GM23248 (cell line): ENCODE measurements around the gene ICA1.

Source experiments
- EZH2 ChIP-seq: fragments of 200-600 bp; sonication (generic); IDR thresholded peaks from 2 replicates; pipeline ENCODE4 v1.6.1; 2018; ENCODE audit warnings: antibody characterized with exemption, mild to moderate bottlenecking; ENCODE audit not compliant: insufficient read depth, poor library complexity, severe bottlenecking
- EZH2phosphoT487 ChIP-seq: fragments of 200-600 bp; sonication (generic); IDR thresholded peaks from 2 replicates; pipeline ENCODE4 v1.6.1; 2018; ENCODE audit warnings: antibody characterized with exemption, moderate library complexity, mild to moderate bottlenecking, low read depth; ENCODE audit not compliant: insufficient read depth

DNA sequence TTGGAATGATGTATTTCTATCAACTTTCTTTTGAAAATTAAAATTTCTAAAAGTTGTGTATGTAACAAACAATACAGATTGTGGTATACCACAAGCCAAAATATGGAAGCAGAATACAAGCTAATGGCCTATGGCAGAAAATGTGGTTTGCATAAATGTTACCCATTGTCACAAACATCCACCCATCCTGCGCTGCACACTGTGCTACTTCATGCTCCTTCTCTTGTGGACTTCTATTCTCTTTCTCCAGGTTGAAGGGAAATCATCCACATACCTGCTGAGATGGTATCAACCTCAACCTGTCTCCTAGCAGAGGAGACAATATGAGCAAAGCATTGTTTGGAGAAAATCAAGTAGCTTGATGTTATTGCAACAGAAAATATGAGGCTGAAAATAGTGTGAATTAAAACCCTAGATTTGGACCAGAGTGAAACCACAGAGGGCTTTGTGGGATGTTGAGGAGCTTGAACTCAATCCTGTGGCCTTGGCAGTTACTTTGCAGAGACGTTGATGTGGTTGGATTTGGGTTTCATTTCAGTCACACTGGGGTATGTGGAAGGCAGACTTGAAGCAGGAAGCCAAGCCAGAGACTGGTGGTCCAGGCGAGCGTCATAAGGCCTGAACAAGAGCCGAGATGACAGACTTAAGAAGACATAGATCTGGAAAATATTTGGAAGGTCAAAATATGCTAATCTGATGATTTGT is 63.8 kb downstream of the ICA1 start:
- TF ChIP-seq EZH2 (no peak), EZH2phosphoT487 (no peak)
